ENCODE measurements around the gene NEDD8. TPM values are rescaled to one million over a fixed set of nuclear protein-coding genes. Genes with fewer than 3 reads are reported as not detected.

NEDD8 gene
- total and polyA plus RNA-seq, 2 experiments from 2014 or later, result 138 to 326 TPM

DNA sequence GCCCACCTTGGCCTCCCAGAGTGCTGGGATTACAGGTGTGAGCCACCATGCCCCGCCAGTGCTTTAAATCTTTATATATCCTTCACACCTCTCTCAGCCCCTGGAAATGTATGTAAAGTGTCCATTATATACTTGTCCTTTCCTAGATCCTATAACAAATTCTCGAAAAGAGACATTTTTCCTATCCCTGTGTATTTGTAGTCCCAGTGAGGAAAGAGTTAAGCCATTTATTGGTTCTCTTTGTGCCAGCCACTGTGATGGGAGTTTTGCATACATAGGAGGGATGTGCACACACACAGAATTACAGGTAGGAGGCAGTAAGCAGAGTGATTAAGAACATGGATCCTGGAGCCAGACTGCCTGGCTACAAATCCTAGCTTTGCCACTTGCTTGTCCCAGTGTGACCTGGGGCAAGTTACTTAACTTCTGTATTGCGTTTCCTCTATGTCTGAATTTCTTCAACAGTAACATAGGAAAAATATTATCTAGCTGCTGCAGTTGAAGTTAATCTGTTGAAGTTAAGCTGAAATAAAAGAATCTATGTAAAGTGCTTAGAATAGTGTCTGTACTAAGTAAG lies 41.3 kb upstream of the NEDD8 start:
- no peaks in the 10 kb centered on the region for H3K9me2 ChIP-seq (ENCODE audit: insufficient read depth)
- H3K27me3 ChIP-seq (replicated peaks; ENCODE audit: insufficient read depth), result no peaks in the 10 kb centered on the region
- no peak overlapping the region for H2AFZ ChIP-seq
- peak; percentile 22 for DNase-seq
- no peaks in the 10 kb centered on the region for H3K36me3 ChIP-seq (ENCODE audit: low read depth)
- in situ Hi-C loops (cut with MboI), result no loop called here
- no peak overlapping the region for H3K9ac ChIP-seq
- 66 to 74% methylated on average over 3 of the region's 3 CpGs for WGBS, 2 experiments (ENCODE audit: low coverage in 1 of 2, low lambda C conversion rate in 2 of 2, missing lambda C conversion rate in 2 of 2)
- no peak overlapping the region for H3K4me3 ChIP-seq
- no peak for TF ChIP-seq EZH2phosphoT487 (IDR thresholded peaks at IDR 0.05; ENCODE audit: insufficient read depth, low read depth)
- no peak for TF ChIP-seq EZH2 (IDR thresholded peaks at IDR 0.05; ENCODE audit: insufficient read depth, poor library complexity, severe bottlenecking)
- no peak overlapping the region for H3K4me2 ChIP-seq (ENCODE audit: unreplicated experiment)
- H3K27ac ChIP-seq, result no peak overlapping the region
- peaks cover 3% of the 10 kb centered on the region; the same call in 1 of the 2 replicates for H3K4me1 ChIP-seq (ENCODE audit: insufficient read depth)
- no peaks in the 10 kb centered on the region for H3F3A ChIP-seq (ENCODE audit: insufficient read depth)
- H3K79me2 ChIP-seq (ENCODE audit: insufficient read depth), result peaks cover 5% of the 10 kb centered on the region; the same call in 1 of the 2 replicates
- H4K20me1 ChIP-seq (ENCODE audit: insufficient read depth), result no peaks in the 10 kb centered on the region
- no peaks in the 10 kb centered on the region for H3K9me3 ChIP-seq (ENCODE audit: low read depth)

DNA sequence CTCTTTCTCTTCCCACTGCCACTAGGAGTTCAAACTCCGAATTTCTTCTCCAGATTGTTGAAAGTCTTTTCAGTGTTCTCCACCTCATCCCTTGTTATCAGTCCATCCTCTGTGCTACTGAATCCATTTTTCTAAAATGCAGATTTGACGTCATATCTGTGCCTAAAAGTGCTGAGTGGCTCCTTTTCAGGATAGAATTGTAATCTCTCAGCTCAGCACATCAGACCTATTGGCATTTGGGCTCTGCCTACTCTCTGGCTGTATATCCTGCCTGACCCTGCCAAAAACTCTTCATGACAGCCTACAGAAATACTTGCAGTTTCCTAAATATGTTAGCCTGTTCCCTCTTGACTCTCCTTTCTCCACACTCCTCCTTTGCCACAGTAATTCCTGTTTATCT lies 40.3 kb upstream of the NEDD8 start:
- H3K27me3 ChIP-seq (replicated peaks; ENCODE audit: insufficient read depth), result no peaks in the 10 kb centered on the region
- H3K4me2 ChIP-seq (ENCODE audit: unreplicated experiment), result no peak overlapping the region
- WGBS, 2 experiments (ENCODE audit: low coverage in 1 of 2, low lambda C conversion rate in 2 of 2, missing lambda C conversion rate in 2 of 2), result 96% methylated on average over 2 of the region's 2 CpGs
- TF ChIP-seq EZH2phosphoT487 (IDR thresholded peaks at IDR 0.05; ENCODE audit: insufficient read depth, low read depth) (no peak), EZH2 (IDR thresholded peaks at IDR 0.05; ENCODE audit: insufficient read depth, poor library complexity, severe bottlenecking) (no peak)
- DNase-seq, result no peak
- H3K27ac ChIP-seq, result no peak overlapping the region
- peaks cover 3% of the 10 kb centered on the region; the same call in 1 of the 2 replicates for H3K4me1 ChIP-seq (ENCODE audit: insufficient read depth)
- no peak overlapping the region for H3K4me3 ChIP-seq
- no peaks in the 10 kb centered on the region for H3K36me3 ChIP-seq (ENCODE audit: low read depth)
- in situ Hi-C loops (cut with MboI), result no loop called here
- no peaks in the 10 kb centered on the region for H3F3A ChIP-seq (ENCODE audit: insufficient read depth)
- peaks cover 5% of the 10 kb centered on the region; the same call in 1 of the 2 replicates for H3K79me2 ChIP-seq (ENCODE audit: insufficient read depth)
- H3K9ac ChIP-seq, result no peak overlapping the region
- H4K20me1 ChIP-seq (ENCODE audit: insufficient read depth), result no peaks in the 10 kb centered on the region
- H2AFZ ChIP-seq, result no peak overlapping the region
- no peaks in the 10 kb centered on the region for H3K9me2 ChIP-seq (ENCODE audit: insufficient read depth)
- no peaks in the 10 kb centered on the region for H3K9me3 ChIP-seq (ENCODE audit: low read depth)

DNA sequence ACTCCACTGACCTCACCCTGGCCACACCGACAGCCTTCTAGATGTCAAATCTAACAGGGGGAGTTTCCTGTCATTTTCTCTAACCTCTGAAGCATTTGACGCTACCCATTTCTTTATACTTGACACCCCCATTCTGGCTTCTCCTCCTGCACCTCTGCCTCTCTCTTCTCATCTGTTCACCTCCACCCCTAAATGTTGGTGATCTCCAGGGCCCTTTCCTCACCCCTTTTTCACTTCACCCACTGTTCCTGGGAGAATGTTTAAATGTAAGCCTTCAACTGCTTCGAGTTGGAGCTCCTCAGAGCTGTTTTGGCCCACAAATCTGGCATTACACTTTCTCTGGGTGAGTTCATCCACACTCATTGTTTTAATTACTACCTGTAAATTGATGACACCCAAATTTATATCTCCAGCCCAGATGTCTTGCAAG lies 39.7 kb upstream of the NEDD8 start:
- Histone ChIP-seq H3K9ac (peak overlapping the region; percentile 98), H3K9me3 (ENCODE audit: low read depth) (no peaks in the 10 kb centered on the region), H4K20me1 (ENCODE audit: insufficient read depth) (no peaks in the 10 kb centered on the region), H3K36me3 (ENCODE audit: low read depth) (no peaks in the 10 kb centered on the region), H3K27me3 (replicated peaks; ENCODE audit: insufficient read depth) (no peaks in the 10 kb centered on the region), H2AFZ (peak overlapping the region; percentile 92), H3K4me1 (ENCODE audit: insufficient read depth) (peaks cover 3% of the 10 kb centered on the region; the same call in 1 of the 2 replicates), H3K4me3 (peak overlapping the region; percentile 88), H3K79me2 (ENCODE audit: insufficient read depth) (peaks cover 5% of the 10 kb centered on the region; the same call in 1 of the 2 replicates), H3K4me2 (ENCODE audit: unreplicated experiment) (peak overlapping the region; percentile 87), H3F3A (ENCODE audit: insufficient read depth) (no peaks in the 10 kb centered on the region), H3K27ac (no peak overlapping the region), H3K9me2 (ENCODE audit: insufficient read depth) (no peaks in the 10 kb centered on the region)
- no peak for TF ChIP-seq EZH2phosphoT487 (IDR thresholded peaks at IDR 0.05; ENCODE audit: insufficient read depth, low read depth)
- in situ Hi-C loops (cut with MboI), result no loop called here
- DNase-seq, result no peak
- WGBS, 2 experiments (ENCODE audit: low coverage in 1 of 2, low lambda C conversion rate in 2 of 2, missing lambda C conversion rate in 2 of 2), result 3 to 5% methylated on average over 3 of the region's 3 CpGs

DNA sequence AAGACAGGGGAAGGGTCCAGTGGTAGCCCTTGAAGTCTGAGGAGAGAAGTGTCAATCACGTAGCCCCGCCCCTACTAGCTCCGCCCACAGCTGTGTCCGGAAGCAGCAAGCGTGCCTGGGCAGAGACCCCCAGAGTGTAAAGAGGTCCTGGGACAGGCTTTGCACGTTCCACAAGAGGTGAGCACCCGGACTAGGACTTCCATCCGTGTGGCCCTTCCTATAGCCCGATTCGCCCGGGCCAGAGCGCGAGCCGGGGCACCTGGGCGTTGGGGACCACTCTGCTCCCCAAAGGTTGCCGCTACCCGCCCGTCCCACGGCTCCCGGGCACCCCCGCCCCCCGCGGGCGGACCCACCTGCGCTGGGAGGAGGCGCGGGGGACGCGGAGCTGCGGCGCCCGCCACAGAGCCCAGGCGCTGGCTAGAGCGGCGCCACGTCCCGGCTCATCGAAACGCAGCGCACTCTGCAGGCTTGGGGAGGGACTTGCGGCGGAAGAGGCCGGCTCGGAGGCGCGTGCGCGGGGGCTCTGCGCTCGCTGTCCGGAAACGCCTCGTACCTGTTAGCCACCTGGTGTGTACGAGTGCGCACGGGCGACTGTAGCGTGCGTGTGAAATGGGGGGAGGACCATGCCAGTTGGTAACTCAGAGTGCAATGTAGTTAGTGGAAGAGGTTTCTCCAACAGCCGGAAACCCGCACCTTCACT lies 39.1 kb upstream of the NEDD8 start, which contains the start of gene RABGGTA:
TSS of gene RABGGTA (minus strand) at position 464 of the 700 bp plus-strand sequence. CDS start 482 bp downstream, outside the sequence.
- Histone ChIP-seq H3K27ac (peak within 1 kb of the TSS; percentile 82), H4K20me1 (ENCODE audit: insufficient read depth) (no peaks in the 10 kb centered on the region), H2AFZ (peak within 1 kb of the TSS; percentile 92), H3K9me2 (ENCODE audit: insufficient read depth) (no peaks in the 10 kb centered on the region), H3F3A (ENCODE audit: insufficient read depth) (no peaks in the 10 kb centered on the region), H3K9me3 (ENCODE audit: low read depth) (no peaks in the 10 kb centered on the region), H3K36me3 (ENCODE audit: low read depth) (no peaks in the 10 kb centered on the region), H3K4me3 (peak within 1 kb of the TSS; percentile 88), H3K27me3 (replicated peaks; ENCODE audit: insufficient read depth) (no peaks in the 10 kb centered on the region), H3K79me2 (ENCODE audit: insufficient read depth) (peaks cover 5% of the 10 kb centered on the region; the same call in 1 of the 2 replicates), H3K4me2 (ENCODE audit: unreplicated experiment) (peak within 1 kb of the TSS; percentile 87), H3K4me1 (ENCODE audit: insufficient read depth) (peaks cover 3% of the 10 kb centered on the region; the same call in 1 of the 2 replicates), H3K9ac (peak within 1 kb of the TSS; percentile 98)
- in situ Hi-C loops (cut with MboI), result no loop called here
- peak; percentile 93 for DNase-seq
- TF ChIP-seq EZH2phosphoT487 (IDR thresholded peaks at IDR 0.05; ENCODE audit: insufficient read depth, low read depth) (no peak), EZH2 (IDR thresholded peaks at IDR 0.05; ENCODE audit: insufficient read depth, poor library complexity, severe bottlenecking) (no peak)
- WGBS, 2 experiments (ENCODE audit: low coverage in 1 of 2, low lambda C conversion rate in 2 of 2, missing lambda C conversion rate in 2 of 2), result 1% methylated on average over 42 to 61 of the region's 61 CpGs

Data from GM23248 (cell line).